HG02642 (cell line): ENCODE measurements around the gene TTLL11.
"Not testable (repeated sequence)": the region's sequence is repeated elsewhere in the genome, so short reads cannot be mapped to it uniquely, and the experiment has no call there.

Experiments used
- ATAC-seq: cut with Tn5 transposase; IDR thresholded peaks from one replicate; pipeline ENCODE4 v1.9.1; 2021; ENCODE audit warnings: mild to moderate bottlenecking; ENCODE audit not compliant: unreplicated experiment, poor library complexity

The TTLL11 gene

GRCh38 chr9:121810489-121810888 lies 282.6 kb downstream of the TTLL11 start:
- no peak for ATAC-seq

- no peak for ATAC-seq
Measured at GRCh38 chr9:121809356-121810050, 283.6 kb downstream of the TTLL11 start.

GRCh38 chr9:121808781-121809180 lies 284.3 kb downstream of the TTLL11 start:
- ATAC-seq: no peak

- ATAC-seq: no peak
Measured at GRCh38 chr9:121807823-121808278, 285.3 kb downstream of the TTLL11 start.

GRCh38 chr9:121807069-121807822 lies 285.9 kb downstream of the TTLL11 start:
- no peak for ATAC-seq

- no peak for ATAC-seq
Measured at GRCh38 chr9:121802753-121803152, 290.4 kb downstream of the TTLL11 start.

GRCh38 chr9:121801579-121801978 lies 291.5 kb downstream of the TTLL11 start:
- no peak for ATAC-seq

GRCh38 chr9:121800376-121800775 lies 292.7 kb downstream of the TTLL11 start:
- ATAC-seq: no peak

- ATAC-seq: no peak
Measured at GRCh38 chr9:121798941-121799340, 294.2 kb downstream of the TTLL11 start.

- ATAC-seq: no peak
Measured at GRCh38 chr9:121797081-121797480, 296.0 kb downstream of the TTLL11 start.

GRCh38 chr9:121794334-121794733 lies 298.8 kb downstream of the TTLL11 start:
- not testable (repeated sequence) for ATAC-seq

- ATAC-seq: not testable (repeated sequence)
Measured at GRCh38 chr9:121792476-121792875, 300.6 kb downstream of the TTLL11 start.

- no peak for ATAC-seq
Measured at GRCh38 chr9:121790841-121791240, 302.3 kb downstream of the TTLL11 start.

- ATAC-seq: no peak
Measured at GRCh38 chr9:121788686-121789366, 304.3 kb downstream of the TTLL11 start.

GRCh38 chr9:121786998-121787422 lies 306.1 kb downstream of the TTLL11 start:
- no peak for ATAC-seq

GRCh38 chr9:121786543-121786948 lies 306.6 kb downstream of the TTLL11 start:
- ATAC-seq: no peak

- ATAC-seq: no peak
Measured at GRCh38 chr9:121785673-121786542, 307.2 kb downstream of the TTLL11 start.

- no peak for ATAC-seq
Measured at GRCh38 chr9:121784731-121785411, 308.2 kb downstream of the TTLL11 start.
